ENCODE results near the gene C6orf89.

The C6orf89 gene

DNA sequence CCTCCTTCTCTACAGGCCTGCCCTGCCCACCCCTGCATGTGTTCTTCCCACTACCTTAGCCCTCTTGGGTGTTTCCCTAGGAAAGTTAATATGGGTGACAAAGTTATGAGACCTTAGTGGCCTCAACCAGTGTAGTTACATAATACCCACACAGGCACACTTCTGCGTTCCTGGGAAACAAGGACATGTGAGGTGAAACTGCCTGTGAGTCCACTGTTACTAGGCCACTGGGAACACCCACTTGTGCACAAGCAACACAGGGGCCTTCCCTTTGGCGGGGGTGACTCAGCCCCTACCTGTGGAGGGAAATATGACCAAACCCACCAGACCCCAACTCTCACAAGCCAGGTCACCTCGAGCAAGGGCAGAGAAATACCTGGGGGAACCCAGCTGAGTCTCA lies 81.5 kb downstream of the C6orf89 start:
- no peak overlapping the region for H2BK15ac ChIP-seq (ENCODE audit: low read depth, poor library complexity, severe bottlenecking)
- WGBS = 100% methylated on average over 3 of the region's 3 CpGs
- no peak overlapping the region for H2AFZ ChIP-seq (ENCODE audit: low read depth, low read length)
- no peak overlapping the region for H3K4me2 ChIP-seq (ENCODE audit: low read length, poor library complexity, severe bottlenecking)
- H4K91ac ChIP-seq (ENCODE audit: low read length) = no peak overlapping the region
- H2AK5ac ChIP-seq (ENCODE audit: low read length, severe bottlenecking) = no peak overlapping the region
- peaks cover 18% of the 10 kb centered on the region for H3K79me1 ChIP-seq (replicated peaks; ENCODE audit: low read length, poor library complexity, severe bottlenecking)
- H3K4me3 ChIP-seq (ENCODE audit: insufficient read depth in 1 of 2, low read depth in 1 of 2, low read length in 2 of 2) = no peak overlapping the region
- H2BK5ac ChIP-seq (ENCODE audit: low read depth, low read length, poor library complexity, severe bottlenecking) = no peak overlapping the region
- no peaks in the 10 kb centered on the region for H3K27me3 ChIP-seq (ENCODE audit: control insufficient read depth in 1 of 2, insufficient read depth in 1 of 2, low read length in 2 of 2)
- H3K4me1 ChIP-seq (ENCODE audit: control insufficient read depth, insufficient read depth, low read depth, low read length) = peaks cover 8% of the 10 kb centered on the region
- no peak overlapping the region for H3K14ac ChIP-seq (ENCODE audit: low read length in 2 of 2)
- H3K18ac ChIP-seq (ENCODE audit: low read depth in 1 of 2, low read length in 2 of 2) = no peak overlapping the region
- no peak overlapping the region for H2BK120ac ChIP-seq (ENCODE audit: low read depth, low read length)
- no peak overlapping the region for H2BK12ac ChIP-seq (ENCODE audit: low read length in 2 of 2)
- H3K9ac ChIP-seq (ENCODE audit: low read length) = no peak overlapping the region
- no peak overlapping the region for H3K27ac ChIP-seq (ENCODE audit: low read length, poor library complexity, severe bottlenecking)
- no peaks in the 10 kb centered on the region for H3K9me3 ChIP-seq (ENCODE audit: control insufficient read depth, low read length)
- H4K8ac ChIP-seq (ENCODE audit: low read length) = no peak overlapping the region
- H3K4ac ChIP-seq (ENCODE audit: low read depth in 1 of 2, low read length in 2 of 2) = no peak overlapping the region
- H3K23ac ChIP-seq (ENCODE audit: low read length in 2 of 2) = no peak overlapping the region
- peaks cover 61 to 63% of the 10 kb centered on the region in 2 experiments for H3K36me3 ChIP-seq (ENCODE audit: control insufficient read depth in 1 of 2, insufficient read depth in 2 of 2, low read depth in 1 of 2, low read length in 2 of 2)
- no peak for DNase-seq

DNA sequence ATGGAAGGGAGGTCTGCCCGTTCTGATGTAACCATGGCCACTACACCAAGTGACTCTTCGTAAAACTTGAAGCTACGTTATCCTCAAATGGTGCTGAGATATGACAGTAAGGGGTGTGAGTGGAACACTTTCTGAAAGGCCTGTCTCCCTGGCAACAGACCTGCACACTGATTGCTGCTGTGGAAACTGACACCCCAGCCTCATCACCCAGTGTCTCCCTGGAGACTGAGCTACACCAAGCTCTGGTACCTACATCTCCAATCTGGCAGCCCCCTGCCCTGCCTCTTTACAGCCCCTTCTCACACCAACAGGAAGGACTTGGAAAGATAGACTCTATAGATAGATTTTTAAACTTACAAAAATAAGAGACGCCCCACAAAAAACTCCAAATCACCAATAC lies 82.0 kb downstream of the C6orf89 start:
- H3K4ac ChIP-seq (ENCODE audit: low read depth in 1 of 2, low read length in 2 of 2) = no peak overlapping the region
- peaks cover 66 to 68% of the 10 kb centered on the region in 2 experiments for H3K36me3 ChIP-seq (ENCODE audit: control insufficient read depth in 1 of 2, insufficient read depth in 2 of 2, low read depth in 1 of 2, low read length in 2 of 2)
- 99% methylated on average over 4 of the region's 4 CpGs for WGBS
- peaks cover 8% of the 10 kb centered on the region for H3K4me1 ChIP-seq (ENCODE audit: control insufficient read depth, insufficient read depth, low read depth, low read length)
- H4K91ac ChIP-seq (ENCODE audit: low read length) = no peak overlapping the region
- peaks cover 22% of the 10 kb centered on the region for H3K79me1 ChIP-seq (replicated peaks; ENCODE audit: low read length, poor library complexity, severe bottlenecking)
- no peak overlapping the region for H4K8ac ChIP-seq (ENCODE audit: low read length)
- H3K4me2 ChIP-seq (ENCODE audit: low read length, poor library complexity, severe bottlenecking) = no peak overlapping the region
- H3K9ac ChIP-seq (ENCODE audit: low read length) = no peak overlapping the region
- H2AFZ ChIP-seq (ENCODE audit: low read depth, low read length) = no peak overlapping the region
- H2BK120ac ChIP-seq (ENCODE audit: low read depth, low read length) = no peak overlapping the region
- no peak overlapping the region for H2BK15ac ChIP-seq (ENCODE audit: low read depth, poor library complexity, severe bottlenecking)
- no peak overlapping the region for H2BK5ac ChIP-seq (ENCODE audit: low read depth, low read length, poor library complexity, severe bottlenecking)
- no peak overlapping the region for H3K27ac ChIP-seq (ENCODE audit: low read length, poor library complexity, severe bottlenecking)
- H3K9me3 ChIP-seq (ENCODE audit: control insufficient read depth, low read length) = no peaks in the 10 kb centered on the region
- no peak overlapping the region for H2AK5ac ChIP-seq (ENCODE audit: low read length, severe bottlenecking)
- no peak overlapping the region for H2BK12ac ChIP-seq (ENCODE audit: low read length in 2 of 2)
- H3K23ac ChIP-seq (ENCODE audit: low read length in 2 of 2) = no peak overlapping the region
- no peak for DNase-seq
- H3K14ac ChIP-seq (ENCODE audit: low read length in 2 of 2) = no peak overlapping the region
- H3K27me3 ChIP-seq (ENCODE audit: control insufficient read depth in 1 of 2, insufficient read depth in 1 of 2, low read length in 2 of 2) = no peaks in the 10 kb centered on the region
- H3K4me3 ChIP-seq (ENCODE audit: insufficient read depth in 1 of 2, low read depth in 1 of 2, low read length in 2 of 2) = no peak overlapping the region
- no peak overlapping the region for H3K18ac ChIP-seq (ENCODE audit: low read depth in 1 of 2, low read length in 2 of 2)

DNA sequence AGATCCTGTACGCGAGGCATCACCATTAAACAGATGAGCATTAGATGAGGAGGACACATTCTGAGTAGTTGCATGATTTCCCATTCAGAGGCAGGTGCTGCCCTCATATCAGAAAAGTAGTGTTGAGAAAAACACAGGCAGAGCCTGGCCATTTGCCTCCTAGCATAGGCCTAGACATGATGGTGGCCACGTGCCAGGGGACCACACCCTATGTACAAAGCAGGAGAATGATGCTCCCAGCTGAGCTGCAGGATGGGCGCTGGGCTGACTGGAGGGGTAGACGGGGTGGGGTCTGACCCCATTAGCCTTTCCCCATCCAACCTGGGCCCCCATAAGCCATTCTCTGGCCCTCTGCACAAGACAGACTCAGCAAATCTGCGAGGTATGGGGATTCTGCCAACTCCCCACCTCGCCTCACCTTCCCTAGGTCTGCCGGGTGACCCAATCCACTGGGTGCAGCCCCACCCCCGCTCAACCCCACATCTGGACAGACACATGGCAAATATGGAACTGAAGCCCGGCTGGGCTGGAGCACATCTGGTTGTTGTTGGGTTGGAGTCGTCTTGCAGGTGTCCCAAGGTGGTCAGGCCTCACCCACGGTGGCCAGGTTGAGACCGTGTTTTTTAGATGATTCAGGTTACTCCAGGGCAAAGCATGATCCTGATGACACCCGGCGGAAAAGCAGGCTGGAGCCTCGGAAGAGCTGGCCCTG lies 82.7 kb downstream of the C6orf89 start:
- WGBS = 95% methylated on average over 16 of the region's 16 CpGs
- H3K18ac ChIP-seq (ENCODE audit: low read depth in 1 of 2, low read length in 2 of 2) = no peak overlapping the region

DNA sequence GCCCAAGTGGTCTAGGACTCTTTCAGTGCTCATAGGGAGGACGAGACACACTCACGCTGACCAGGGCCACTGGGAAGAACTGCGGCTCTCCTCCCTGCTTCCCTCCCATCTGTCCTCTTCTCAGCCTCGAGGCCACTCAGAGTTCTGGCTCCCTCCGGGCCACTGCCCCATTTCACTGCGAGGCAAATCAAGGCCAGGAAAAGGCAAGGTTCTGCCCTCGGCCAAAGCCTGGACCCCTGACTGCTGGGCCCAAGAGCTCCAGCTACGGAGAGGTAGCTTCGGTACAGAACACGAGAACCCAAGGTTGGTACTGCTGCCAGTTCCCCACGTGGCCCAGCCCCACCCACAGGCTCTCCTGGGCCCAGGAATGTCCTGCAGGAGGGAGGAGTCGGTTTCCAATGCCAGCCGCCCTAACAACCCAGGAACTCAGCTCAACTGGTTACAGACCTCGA lies 83.5 kb downstream of the C6orf89 start:
- Histone ChIP-seq H3K27ac (ENCODE audit: low read length, poor library complexity, severe bottlenecking) (no peak overlapping the region), H3K9ac (ENCODE audit: low read length) (no peak overlapping the region), H3K23ac (ENCODE audit: low read length in 2 of 2) (no peak overlapping the region), H4K91ac (ENCODE audit: low read length) (no peak overlapping the region), H4K8ac (ENCODE audit: low read length) (no peak overlapping the region), H3K36me3 (ENCODE audit: control insufficient read depth in 1 of 2, insufficient read depth in 2 of 2, low read depth in 1 of 2, low read length in 2 of 2) (peaks cover 73 to 83% of the 10 kb centered on the region in 2 experiments), H2AK5ac (ENCODE audit: low read length, severe bottlenecking) (no peak overlapping the region), H3K4me1 (ENCODE audit: control insufficient read depth, insufficient read depth, low read depth, low read length) (peaks cover 4% of the 10 kb centered on the region), H3K4ac (ENCODE audit: low read depth in 1 of 2, low read length in 2 of 2) (no peak overlapping the region), H2BK5ac (ENCODE audit: low read depth, low read length, poor library complexity, severe bottlenecking) (no peak overlapping the region), H3K9me3 (ENCODE audit: control insufficient read depth, low read length) (no peaks in the 10 kb centered on the region), H3K4me2 (ENCODE audit: low read length, poor library complexity, severe bottlenecking) (no peak overlapping the region), H2BK12ac (ENCODE audit: low read length in 2 of 2) (no peak overlapping the region), H3K4me3 (ENCODE audit: insufficient read depth in 1 of 2, low read depth in 1 of 2, low read length in 2 of 2) (no peak overlapping the region), H2BK120ac (ENCODE audit: low read depth, low read length) (no peak overlapping the region), H3K18ac (ENCODE audit: low read depth in 1 of 2, low read length in 2 of 2) (no peak overlapping the region), H3K27me3 (ENCODE audit: control insufficient read depth in 1 of 2, insufficient read depth in 1 of 2, low read length in 2 of 2) (no peaks in the 10 kb centered on the region), H2AFZ (ENCODE audit: low read depth, low read length) (no peak overlapping the region), H2BK15ac (ENCODE audit: low read depth, poor library complexity, severe bottlenecking) (no peak overlapping the region), H3K14ac (ENCODE audit: low read length in 2 of 2) (no peak overlapping the region), H3K79me1 (replicated peaks; ENCODE audit: low read length, poor library complexity, severe bottlenecking) (peaks cover 24% of the 10 kb centered on the region)
- no peak for DNase-seq
- 94% methylated on average over 14 of the region's 14 CpGs for WGBS

More for the DNA sequence above, 82.7 kb downstream of the C6orf89 start:
- H4K91ac ChIP-seq (ENCODE audit: low read length) = no peak overlapping the region
- H2AK5ac ChIP-seq (ENCODE audit: low read length, severe bottlenecking) = no peak overlapping the region
- no peak for DNase-seq
- peaks cover 67 to 75% of the 10 kb centered on the region in 2 experiments for H3K36me3 ChIP-seq (ENCODE audit: control insufficient read depth in 1 of 2, insufficient read depth in 2 of 2, low read depth in 1 of 2, low read length in 2 of 2)
- H2AFZ ChIP-seq (ENCODE audit: low read depth, low read length) = no peak overlapping the region
- H3K79me1 ChIP-seq (replicated peaks; ENCODE audit: low read length, poor library complexity, severe bottlenecking) = peaks cover 22% of the 10 kb centered on the region
- no peaks in the 10 kb centered on the region for H3K9me3 ChIP-seq (ENCODE audit: control insufficient read depth, low read length)
- H2BK5ac ChIP-seq (ENCODE audit: low read depth, low read length, poor library complexity, severe bottlenecking) = no peak overlapping the region
- no peak overlapping the region for H3K27ac ChIP-seq (ENCODE audit: low read length, poor library complexity, severe bottlenecking)
- no peak overlapping the region for H3K4ac ChIP-seq (ENCODE audit: low read depth in 1 of 2, low read length in 2 of 2)
- no peak overlapping the region for H3K9ac ChIP-seq (ENCODE audit: low read length)
- no peak overlapping the region for H2BK120ac ChIP-seq (ENCODE audit: low read depth, low read length)
- no peak overlapping the region for H3K4me3 ChIP-seq (ENCODE audit: insufficient read depth in 1 of 2, low read depth in 1 of 2, low read length in 2 of 2)
- H3K14ac ChIP-seq (ENCODE audit: low read length in 2 of 2) = no peak overlapping the region
- H3K4me2 ChIP-seq (ENCODE audit: low read length, poor library complexity, severe bottlenecking) = no peak overlapping the region
- H3K4me1 ChIP-seq (ENCODE audit: control insufficient read depth, insufficient read depth, low read depth, low read length) = peaks cover 8% of the 10 kb centered on the region
- H3K27me3 ChIP-seq (ENCODE audit: control insufficient read depth in 1 of 2, insufficient read depth in 1 of 2, low read length in 2 of 2) = no peaks in the 10 kb centered on the region
- H2BK15ac ChIP-seq (ENCODE audit: low read depth, poor library complexity, severe bottlenecking) = no peak overlapping the region
- H4K8ac ChIP-seq (ENCODE audit: low read length) = no peak overlapping the region
- no peak overlapping the region for H2BK12ac ChIP-seq (ENCODE audit: low read length in 2 of 2)
- no peak overlapping the region for H3K23ac ChIP-seq (ENCODE audit: low read length in 2 of 2)
